ENCODE results near the gene DOCK4.

DOCK4 gene

DNA sequence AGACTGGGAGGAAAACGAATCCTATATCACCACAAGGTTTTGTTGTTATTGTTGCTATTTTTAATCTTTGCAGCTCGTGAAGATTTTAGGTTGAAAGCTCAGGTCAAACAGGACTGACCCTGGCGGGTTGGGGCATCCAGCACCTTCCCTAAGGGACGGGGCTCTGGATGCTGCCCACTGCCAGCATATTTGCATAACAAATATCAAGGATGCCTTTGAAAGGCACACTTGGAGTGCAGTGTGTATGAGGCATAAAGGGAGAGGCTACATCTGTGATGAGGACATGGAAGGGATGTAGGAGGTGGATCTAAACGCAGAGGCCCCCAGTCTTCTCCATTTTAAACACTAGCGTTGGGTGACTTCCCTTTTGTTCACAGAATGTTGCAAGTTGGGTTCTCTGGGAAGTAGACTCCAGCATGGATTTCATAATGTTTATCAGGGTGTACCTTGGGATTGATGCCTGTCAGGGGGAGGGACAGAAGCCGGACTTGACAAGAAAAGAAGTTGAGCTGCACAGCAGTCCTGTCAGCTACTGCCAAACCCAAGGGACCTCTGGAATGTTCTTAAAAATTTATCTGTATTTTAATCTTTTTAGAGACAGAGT is 462.9 kb downstream of the DOCK4 start:
- no peak for DNase-seq (ENCODE audit: low read depth in 1 of 2, low spot score in 1 of 2)

- no peak for DNase-seq (ENCODE audit: low read depth in 1 of 2, low spot score in 1 of 2)
Measured at GRCh38 chr7:111741811-111742240, 464.4 kb downstream of the DOCK4 start.

- no peak for DNase-seq (ENCODE audit: low read depth in 1 of 2, low spot score in 1 of 2)
Measured at GRCh38 chr7:111740942-111741341, 465.3 kb downstream of the DOCK4 start.

DNA sequence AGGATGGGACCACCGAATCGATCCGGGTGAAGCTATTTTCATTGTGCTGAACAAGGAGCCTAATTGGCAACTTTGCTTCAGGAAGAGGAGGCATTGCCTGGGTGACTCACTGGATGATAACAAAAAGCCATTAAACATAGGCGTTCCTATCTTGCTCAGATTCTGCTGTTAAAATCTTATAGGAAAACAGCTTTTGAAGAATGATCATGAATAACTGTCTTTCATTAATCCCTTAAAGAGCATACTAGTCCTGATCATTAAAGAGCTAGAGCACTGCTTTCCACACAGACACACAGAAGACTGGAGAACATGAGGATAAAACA is 469.7 kb downstream of the DOCK4 start:
- DNase-seq (ENCODE audit: low read depth in 1 of 2, low spot score in 1 of 2), result no peak

DNA sequence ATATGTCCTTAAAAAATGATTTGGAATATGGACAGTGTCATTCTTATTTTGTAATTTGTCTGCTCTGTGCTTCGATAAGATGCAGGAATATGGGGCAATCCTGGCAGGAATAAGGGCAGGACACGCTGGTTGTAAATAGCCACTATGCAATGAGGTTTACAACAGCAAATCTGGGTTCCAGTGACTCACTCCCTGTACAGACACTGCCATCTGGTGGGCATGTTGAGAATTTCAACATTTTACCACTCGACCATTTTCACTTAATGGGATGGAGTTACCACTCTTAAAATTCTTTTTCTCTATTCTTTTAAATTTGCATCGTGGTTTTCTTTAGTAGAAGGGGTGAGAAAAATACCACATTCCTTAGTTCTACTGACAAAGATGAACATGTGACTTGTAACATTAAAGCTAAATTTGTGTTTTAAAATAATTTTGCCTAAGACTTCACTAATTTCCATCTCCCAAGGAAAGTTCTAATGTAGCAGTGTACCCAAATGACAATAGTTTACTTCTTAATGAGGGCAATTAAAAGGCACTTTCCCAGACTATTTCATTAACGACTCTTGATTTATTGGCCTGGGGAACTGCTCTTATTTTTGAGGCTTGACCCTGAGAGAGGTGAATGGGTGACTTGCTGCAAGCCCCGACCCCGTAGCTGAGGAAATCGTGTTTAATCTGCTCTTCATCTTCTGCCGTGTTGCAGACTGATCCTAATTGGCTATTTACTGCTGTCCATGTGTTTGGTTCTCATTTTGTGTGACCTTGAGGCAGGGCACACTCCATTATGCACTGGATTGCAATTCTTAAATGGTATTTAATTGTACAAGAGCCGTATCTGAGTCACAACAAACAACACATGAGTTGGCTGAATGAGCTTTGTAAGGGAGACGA is 470.3 kb downstream of the DOCK4 start:
- DNase-seq (ENCODE audit: low read depth in 1 of 2, low spot score in 1 of 2), result peak in 1 of 2 donors; percentile 6

GRCh38 chr7:111734954-111735660 is 471.1 kb downstream of the DOCK4 start:
- no peak for DNase-seq (ENCODE audit: low read depth in 1 of 2, low spot score in 1 of 2)

- no peak for DNase-seq (ENCODE audit: low read depth in 1 of 2, low spot score in 1 of 2)
Measured at GRCh38 chr7:111732923-111733322, 473.3 kb downstream of the DOCK4 start.

GRCh38 chr7:111730476-111731300 is 475.5 kb downstream of the DOCK4 start:
- DNase-seq (ENCODE audit: low read depth in 1 of 2, low spot score in 1 of 2), result no peak

- no peak for DNase-seq (ENCODE audit: low read depth in 1 of 2, low spot score in 1 of 2)
Measured at GRCh38 chr7:111730057-111730456, 476.1 kb downstream of the DOCK4 start.

GRCh38 chr7:111729483-111729882 is 476.7 kb downstream of the DOCK4 start:
- no peak for DNase-seq (ENCODE audit: low read depth in 1 of 2, low spot score in 1 of 2)

DNA sequence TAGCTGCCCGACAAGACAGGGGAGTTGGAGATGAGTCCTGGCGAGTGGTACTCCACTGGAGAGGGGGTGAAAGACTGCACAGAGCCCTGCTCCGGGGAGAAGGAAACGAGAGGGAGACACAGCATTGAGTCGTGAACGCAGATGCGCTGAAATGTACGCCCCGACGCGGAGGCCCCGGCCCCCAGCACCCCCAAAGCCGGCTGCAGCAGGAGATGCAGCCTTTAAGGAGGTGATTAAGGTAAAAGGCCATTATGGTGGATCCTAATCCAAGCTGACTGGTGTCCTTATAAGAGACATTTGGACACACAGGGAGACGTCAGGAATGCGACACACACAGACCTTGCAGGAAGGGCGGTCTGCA is 477.6 kb downstream of the DOCK4 start:
- no peak for DNase-seq (ENCODE audit: low read depth in 1 of 2, low spot score in 1 of 2)

DNA sequence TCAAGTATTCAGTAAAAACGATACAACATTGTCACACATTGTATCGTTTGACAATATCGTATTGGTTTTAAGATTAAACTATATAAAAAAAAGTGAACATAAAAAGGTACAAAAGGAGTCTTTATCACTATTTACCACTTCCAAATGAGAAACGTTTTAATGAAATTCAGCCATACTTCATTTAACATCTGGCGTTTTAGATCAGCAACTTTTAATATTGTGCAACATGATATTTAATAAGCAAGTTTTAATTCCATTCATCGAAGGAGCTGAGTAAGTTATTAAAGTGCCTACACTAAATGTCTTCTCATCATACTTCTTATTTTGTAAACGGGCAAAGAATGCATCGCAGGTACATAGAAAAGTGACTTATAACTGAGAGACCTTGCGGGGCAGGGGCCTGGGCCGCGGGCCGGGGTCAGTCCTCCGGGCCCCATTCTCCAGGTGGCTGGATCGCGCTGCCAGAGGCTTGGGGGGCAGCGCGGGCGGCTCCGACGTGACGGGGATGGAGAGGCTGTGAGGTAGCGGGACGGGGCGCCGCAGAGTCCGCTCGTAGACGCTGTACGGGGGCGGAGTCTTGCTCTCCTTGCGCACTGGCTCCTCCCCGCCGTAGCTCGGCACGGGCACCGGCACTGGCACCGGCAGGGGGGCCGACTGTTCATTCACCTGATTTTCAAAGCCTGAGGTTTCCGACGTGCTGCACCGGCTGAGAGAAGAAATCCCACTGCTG is 478.1 kb downstream of the DOCK4 start:
- no peak for DNase-seq (ENCODE audit: low read depth in 1 of 2, low spot score in 1 of 2)

- no peak for DNase-seq (ENCODE audit: low read depth in 1 of 2, low spot score in 1 of 2)
Measured at GRCh38 chr7:111718886-111719285, 487.3 kb downstream of the DOCK4 start.

GRCh38 chr7:111711426-111712065 is 494.7 kb downstream of the DOCK4 start:
- DNase-seq (ENCODE audit: low read depth in 1 of 2, low spot score in 1 of 2), result no peak

DNA sequence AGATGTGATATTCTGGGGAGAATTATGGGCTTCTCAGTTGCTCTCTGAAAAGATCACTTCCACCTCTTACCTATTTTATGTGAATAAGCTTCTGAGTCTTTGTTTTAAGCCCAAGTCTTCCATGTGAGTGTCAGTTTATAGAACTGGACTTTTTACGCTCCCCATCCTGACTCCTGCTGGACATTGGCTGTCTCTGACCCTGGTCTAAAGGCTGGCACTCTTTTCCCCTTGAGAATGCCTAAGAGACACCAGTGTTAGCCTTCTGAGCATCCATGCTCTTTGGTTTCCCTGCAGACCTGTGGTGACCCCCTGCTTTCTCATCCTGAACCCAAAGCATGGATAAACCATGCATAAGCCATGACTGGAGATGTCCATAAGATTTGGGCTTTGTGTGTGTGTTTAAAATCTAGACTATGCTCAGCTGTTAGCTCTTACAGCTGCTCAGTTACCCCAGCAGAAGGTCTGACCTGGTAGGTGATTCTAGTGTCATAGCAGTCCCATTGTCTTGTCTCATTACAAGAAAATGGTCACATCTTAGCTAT is 495.3 kb downstream of the DOCK4 start:
- no peak for DNase-seq (ENCODE audit: low read depth in 1 of 2, low spot score in 1 of 2)

DNA sequence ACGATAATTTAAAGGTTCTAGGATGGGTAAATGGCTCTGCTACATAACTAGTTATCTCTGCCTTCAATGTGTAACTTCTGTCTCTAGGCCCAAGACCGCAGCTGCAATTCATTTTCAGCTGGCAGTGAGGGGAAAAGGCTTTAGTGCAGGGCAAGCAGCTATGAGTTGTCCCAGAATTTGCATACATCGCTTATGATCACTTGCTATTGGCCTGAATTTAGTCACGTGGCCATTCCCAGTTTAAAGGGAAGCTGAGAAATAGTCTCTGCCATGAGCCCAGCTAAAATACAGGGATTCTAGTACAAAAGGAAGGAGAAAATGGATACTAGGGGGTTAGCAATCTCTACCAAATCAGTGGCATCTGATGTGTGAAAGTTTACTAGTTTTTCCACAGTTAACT is 498.1 kb downstream of the DOCK4 start:
- no peak for DNase-seq (ENCODE audit: low read depth in 1 of 2, low spot score in 1 of 2)

- no peak for DNase-seq (ENCODE audit: low read depth in 1 of 2, low spot score in 1 of 2)
Measured at GRCh38 chr7:111705807-111706206, 500.4 kb downstream of the DOCK4 start.

GRCh38 chr7:111697771-111698170 is 508.4 kb downstream of the DOCK4 start:
- DNase-seq (ENCODE audit: low read depth in 1 of 2, low spot score in 1 of 2), result no peak

DNA sequence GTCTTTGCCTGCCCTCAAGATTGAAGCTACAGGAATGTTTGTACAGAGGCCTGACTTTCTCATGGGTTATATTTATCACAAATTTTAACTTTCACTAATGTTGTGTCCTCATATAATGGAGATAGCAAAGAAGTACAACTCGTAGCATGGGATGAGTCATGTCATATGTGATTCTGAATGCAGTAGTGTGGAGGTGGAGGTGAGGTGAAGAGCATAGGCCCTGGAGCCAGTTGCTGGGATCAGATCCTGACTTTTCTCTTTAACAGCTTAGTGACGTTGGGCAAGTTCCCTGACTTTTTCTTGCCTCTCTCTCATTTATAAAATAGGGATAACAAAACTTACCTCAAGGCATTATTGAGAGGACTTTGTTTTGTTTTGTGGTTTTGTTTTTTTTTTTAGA is 511.8 kb downstream of the DOCK4 start:
- no peak for DNase-seq (ENCODE audit: low read depth in 1 of 2, low spot score in 1 of 2)

Measured in activated T-helper 1 cell treated with anti-CD3 and anti-CD28 coated beads, Interleukin-2, amount 50 U/mL, for 16 hours (primary cell).